Naive thymus-derived CD8-positive, alpha-beta T cell (primary cell): Measurements from ENCODE around the gene RASSF3. TPM values are rescaled to one million over a fixed set of nuclear protein-coding genes. Genes with fewer than 3 reads are reported as not detected.

Experiments used
- ATAC-seq, 2 donors: fragments of 150-1000 bp; cut with Tn5 transposase in 1 of 2; sonication (Bioruptor Pico), chemical (Tn5 transposase) in 1 of 2; 1 replicate in 1 of 2; 2 replicates in 1 of 2; pipeline ENCODE4 v1.10.0; 2021; ENCODE audit warnings: mild to moderate bottlenecking in 2 of 2, moderate library complexity in 2 of 2
- POLR2A ChIA-PET: fragments of 350-600 bp; sonication (Branson Sonifier 250); formaldehyde crosslinking; loops from one replicate; lab custom pipeline; 2021; ENCODE audit warnings: antibody characterized with exemption; lab: Charles Lee
- DNase-seq, 10 donors: peaks; one replicate each; pipeline versions ENCODE4 v3.0.0 to v3.0.0-alpha.2; 2020 to 2022
- H3K27ac Mint-ChIP-seq, 10 donors: one replicate each; pipeline ENCODE4 v1.8.0; 2020 to 2022; ENCODE audit warnings: mild to moderate bottlenecking in 10 of 10, mixed read lengths in 10 of 10, moderate library complexity in 4 of 10, inconsistent platforms in 1 of 10
- H3K27me3 Mint-ChIP-seq, 5 donors: one replicate each; pipeline ENCODE4 v1.8.0; 2021 to 2022; ENCODE audit warnings: mixed read lengths in 5 of 5
- H3K36me3 Mint-ChIP-seq, 3 donors: one replicate each; pipeline ENCODE4 v1.8.0; 2020 to 2022; ENCODE audit warnings: mixed read lengths in 3 of 3, mild to moderate bottlenecking in 2 of 3, inconsistent platforms in 1 of 3
- H3K4me1 Mint-ChIP-seq, 4 donors: one replicate each; pipeline ENCODE4 v1.8.0; 2021 to 2022; ENCODE audit warnings: mixed read lengths in 4 of 4
- H3K4me3 Mint-ChIP-seq, 10 donors: one replicate each; pipeline ENCODE4 v1.8.0; 2020 to 2022; ENCODE audit warnings: mild to moderate bottlenecking in 10 of 10, mixed read lengths in 10 of 10, moderate library complexity in 6 of 10, inconsistent platforms in 1 of 10
- H3K9me3 Mint-ChIP-seq, 9 donors: one replicate each; pipeline ENCODE4 v1.8.0; 2020 to 2022; ENCODE audit warnings: mixed read lengths in 9 of 9, mild to moderate bottlenecking in 3 of 9, inconsistent platforms in 1 of 9, moderate library complexity in 1 of 9
- polyA plus RNA-seq, 3 donors: library from polyadenylated mRNA; unstranded; fragments of 300-500 nt; fragmentation: Illumina TruSeq; gene quantifications; one replicate each; pipeline ENCODE4 v1.2.3, GENCODE V29; 2021
- total RNA-seq, 8 experiments: library from RNA in 2 of 8; stranded (reverse) in 2 of 8; gene quantifications; one replicate each; pipeline ENCODE4 v1.2.3 and lab custom pipeline; 2021 to 2026

RASSF3 gene
- total and polyA plus RNA-seq, 5 experiments from 2014 or later: 5.5 to 177 (median 7.8) TPM

DNA sequence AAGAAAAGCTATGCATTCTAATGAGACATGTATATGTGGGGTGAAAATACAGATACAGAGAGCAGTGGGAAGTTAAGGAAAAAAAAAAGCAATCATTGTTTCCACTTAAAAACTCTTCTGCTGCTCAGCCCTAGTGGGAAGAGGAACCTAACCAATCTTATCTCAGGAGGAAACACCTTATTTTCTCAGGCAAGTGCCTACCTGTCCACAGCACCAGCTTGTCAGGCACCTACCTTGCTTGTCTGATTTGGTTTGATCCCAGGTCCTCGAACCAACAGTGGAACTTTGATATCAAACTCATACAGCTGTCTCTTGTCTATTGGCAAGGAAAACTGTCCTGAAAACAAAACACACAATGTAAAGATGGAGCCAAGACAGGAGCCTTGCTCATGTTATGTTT is 126.5 kb downstream of the RASSF3 start:
- peak overlapping the region in 2 of 10 donors; percentile 21 to 71 for H3K27ac Mint-ChIP-seq
- DNase-seq (no peak), ATAC-seq (no peak)
- peaks cover 5 to 7% (median 6%) of the 10 kb centered on the region in 4 donors for H3K4me1 Mint-ChIP-seq
- POLR2A ChIA-PET: no interaction called here
- H3K36me3 Mint-ChIP-seq: peaks cover 5 to 94% (median 65%) of the 10 kb centered on the region in 3 donors
- H3K4me3 Mint-ChIP-seq: no peak overlapping the region
- no peaks in the 10 kb centered on the region for H3K27me3 Mint-ChIP-seq
- no peaks in the 10 kb centered on the region for H3K9me3 Mint-ChIP-seq

DNA sequence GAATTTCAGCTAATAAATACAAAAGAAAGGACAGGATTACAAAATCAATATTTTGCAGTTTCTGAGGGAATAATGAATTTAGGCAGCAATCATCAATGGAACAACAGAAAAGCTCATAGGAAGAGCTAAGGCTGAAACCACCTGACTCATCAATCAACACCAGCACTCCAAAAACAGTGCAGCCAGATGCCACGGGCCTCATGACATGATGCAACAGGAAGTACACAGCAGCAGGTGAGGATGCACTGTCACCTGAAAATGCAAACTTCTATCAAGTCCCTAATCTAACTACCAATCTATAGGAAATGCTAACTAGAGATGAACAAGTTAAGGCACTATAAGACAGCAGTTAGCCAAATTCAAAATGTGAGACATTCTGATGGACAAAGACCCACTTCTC is 127.2 kb downstream of the RASSF3 start:
- DNase-seq (no peak), ATAC-seq (peak in 1 of 2 donors; percentile 40)
- H3K4me3 Mint-ChIP-seq: no peak overlapping the region
- H3K9me3 Mint-ChIP-seq: no peaks in the 10 kb centered on the region
- H3K27me3 Mint-ChIP-seq: no peaks in the 10 kb centered on the region
- H3K36me3 Mint-ChIP-seq: peaks cover 5 to 97% (median 64%) of the 10 kb centered on the region in 3 donors
- peaks cover 5 to 7% (median 6%) of the 10 kb centered on the region in 4 donors for H3K4me1 Mint-ChIP-seq
- POLR2A ChIA-PET: no interaction called here
- peak overlapping the region in 8 of 10 donors; percentile 9 to 77 (median 27) for H3K27ac Mint-ChIP-seq

DNA sequence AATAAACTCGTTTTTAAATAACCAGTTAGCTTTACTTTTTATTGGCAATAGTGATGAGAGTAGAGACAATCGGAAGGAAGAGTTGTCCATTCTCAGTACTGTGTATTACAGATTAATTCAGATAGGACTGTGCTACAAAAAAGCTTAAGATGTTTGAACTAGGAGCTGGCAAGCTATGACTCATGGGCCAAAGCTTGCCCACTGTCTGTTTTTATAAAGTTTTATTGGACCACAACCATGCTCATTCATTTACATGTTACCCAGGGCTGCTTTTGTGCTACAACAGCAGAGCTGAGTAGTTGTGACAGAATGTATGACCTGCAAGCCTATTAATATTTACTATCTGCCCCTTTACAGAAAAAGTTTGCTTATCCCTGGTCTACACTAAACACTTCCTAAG is 129.5 kb downstream of the RASSF3 start:
- Mint-ChIP-seq H3K36me3 (peaks cover 5 to 100% (median 70%) of the 10 kb centered on the region in 3 donors), H3K4me3 (no peak overlapping the region), H3K27me3 (no peaks in the 10 kb centered on the region), H3K9me3 (no peaks in the 10 kb centered on the region), H3K27ac (peak overlapping the region in 1 of 10 donors; percentile 6), H3K4me1 (peaks cover 6 to 8% (median 7%) of the 10 kb centered on the region in 4 donors)
- POLR2A ChIA-PET: interaction anchor here (1.0 kb wide), 1 partner anchor 20 kb away, joined by 3 read pairs; no protein-coding TSS in a partner anchor
- no peak for DNase-seq
- no peak for ATAC-seq

DNA sequence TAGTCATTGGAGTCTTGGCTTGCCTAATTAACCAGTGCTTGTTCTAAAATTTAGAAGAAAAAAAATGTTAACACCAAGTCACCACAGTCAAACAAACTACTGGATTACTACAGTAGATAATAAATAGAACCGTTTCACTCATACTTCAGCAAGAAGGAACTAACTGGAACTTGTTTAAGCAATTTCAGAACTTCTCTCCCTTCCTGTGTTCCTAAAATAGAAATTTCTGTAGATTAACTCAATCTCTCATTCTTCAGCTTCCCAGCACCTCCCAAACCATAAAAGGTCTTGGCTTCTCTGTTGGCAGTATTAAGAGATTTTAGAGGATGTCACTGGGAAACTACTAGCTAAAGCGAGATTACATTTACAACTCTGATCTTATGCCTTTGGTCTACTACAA is 130.4 kb downstream of the RASSF3 start:
- Mint-ChIP-seq H3K4me3 (no peak overlapping the region), H3K27ac (peak overlapping the region in 1 of 10 donors; percentile 11), H3K4me1 (peaks cover 6 to 10% (median 7%) of the 10 kb centered on the region in 4 donors), H3K9me3 (no peaks in the 10 kb centered on the region), H3K27me3 (no peaks in the 10 kb centered on the region), H3K36me3 (peaks cover 5 to 98% (median 64%) of the 10 kb centered on the region in 3 donors)
- DNase-seq (no peak), ATAC-seq (no peak)
- POLR2A ChIA-PET: no interaction called here

DNA sequence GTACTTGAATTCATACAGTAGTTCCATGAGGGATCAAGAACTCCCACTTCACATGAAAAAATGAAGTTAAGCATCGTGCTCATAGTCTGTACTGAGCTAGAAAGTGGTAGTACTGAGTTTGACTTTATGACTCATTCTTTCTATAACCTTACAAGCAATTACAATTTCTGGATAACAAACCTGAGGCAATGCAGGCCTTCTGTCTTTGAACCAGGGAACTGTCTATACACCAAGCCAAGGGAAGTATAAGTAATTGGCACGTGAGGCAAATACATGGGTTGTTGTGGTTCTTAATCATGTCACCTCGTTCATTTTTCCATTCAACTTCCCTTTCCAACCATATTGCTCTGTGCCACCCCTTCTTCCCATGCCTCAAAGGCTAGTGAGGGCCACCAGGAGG is 132.1 kb downstream of the RASSF3 start:
- H3K4me3 Mint-ChIP-seq: no peak overlapping the region
- H3K36me3 Mint-ChIP-seq: peaks cover 5 to 96% (median 61%) of the 10 kb centered on the region in 3 donors
- no peak for ATAC-seq
- no peaks in the 10 kb centered on the region for H3K27me3 Mint-ChIP-seq
- peak overlapping the region in 1 of 10 donors; percentile 48 for H3K27ac Mint-ChIP-seq
- H3K4me1 Mint-ChIP-seq: peaks cover 4 to 10% (median 6%) of the 10 kb centered on the region in 4 donors
- no peaks in the 10 kb centered on the region for H3K9me3 Mint-ChIP-seq
- no peak for DNase-seq
- POLR2A ChIA-PET: no interaction called here

DNA sequence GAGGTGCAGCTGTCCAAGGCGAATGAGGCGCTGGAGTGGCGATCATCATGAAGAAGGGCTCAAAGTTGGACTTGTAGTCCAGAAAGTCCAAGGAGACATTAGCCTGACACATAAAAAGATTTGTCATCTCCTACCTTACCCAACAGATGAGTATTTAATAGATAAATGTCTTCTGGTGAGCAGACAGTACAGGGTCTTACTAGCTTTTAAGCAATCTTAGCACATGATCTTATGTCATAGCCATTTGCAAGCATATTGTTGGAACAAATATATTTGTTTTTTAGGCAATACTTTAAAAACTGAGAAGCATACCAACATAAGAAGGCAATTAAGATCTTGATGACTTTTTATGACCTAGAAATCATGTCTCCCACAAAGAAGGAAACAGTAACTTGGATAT is 132.9 kb downstream of the RASSF3 start:
- H3K4me1 Mint-ChIP-seq: peaks cover 0 to 8% (median 2%) of the 10 kb centered on the region in 4 donors
- no peak overlapping the region for H3K4me3 Mint-ChIP-seq
- H3K9me3 Mint-ChIP-seq: no peaks in the 10 kb centered on the region
- H3K27ac Mint-ChIP-seq: no peak overlapping the region
- H3K36me3 Mint-ChIP-seq: peaks cover 5 to 95% (median 57%) of the 10 kb centered on the region in 3 donors
- ATAC-seq (no peak), DNase-seq (no peak)
- POLR2A ChIA-PET: no interaction called here
- H3K27me3 Mint-ChIP-seq: no peaks in the 10 kb centered on the region

DNA sequence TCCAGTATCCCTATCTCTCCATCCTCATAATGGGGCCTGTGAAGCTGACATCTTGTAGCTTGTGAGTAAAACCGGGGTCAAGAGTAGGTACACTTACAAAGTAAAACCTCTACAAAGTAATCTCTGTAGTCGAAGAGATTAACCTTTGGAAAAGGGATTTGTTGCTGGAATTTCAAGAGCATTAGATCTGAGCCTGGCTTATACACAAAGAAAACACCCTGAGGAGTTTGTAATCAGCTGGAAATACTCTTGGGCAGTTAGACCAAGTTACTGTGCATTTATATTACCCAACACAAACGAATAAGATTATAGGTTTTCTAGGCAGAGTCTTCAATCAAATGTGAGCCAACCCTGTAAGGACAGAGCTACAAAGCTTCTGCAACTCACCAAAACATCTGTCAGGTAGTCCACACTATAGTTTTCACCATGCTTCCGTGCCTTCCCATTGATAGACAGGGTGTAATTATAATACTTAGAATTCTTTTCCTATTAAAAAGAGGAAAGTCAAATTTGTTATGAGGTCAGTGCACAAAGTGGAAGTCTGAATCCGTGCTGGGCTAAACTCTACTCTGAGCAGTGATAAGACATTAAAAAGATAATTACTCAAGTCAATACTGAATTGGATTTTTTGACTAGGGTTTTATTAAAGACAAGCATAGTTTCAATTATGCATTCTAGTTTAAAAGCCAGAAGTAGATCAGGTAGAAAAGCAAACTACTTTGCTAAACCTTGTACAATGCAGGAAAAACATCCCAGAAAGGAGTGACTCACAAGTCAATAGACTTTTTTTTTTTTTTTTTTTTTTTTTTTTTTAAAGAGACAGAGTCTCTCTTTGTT is 134.3 kb downstream of the RASSF3 start:
- Mint-ChIP-seq H3K36me3 (peaks cover 5 to 91% (median 54%) of the 10 kb centered on the region in 3 donors), H3K4me3 (no peak overlapping the region), H3K27ac (no peak overlapping the region), H3K27me3 (no peaks in the 10 kb centered on the region), H3K9me3 (no peaks in the 10 kb centered on the region), H3K4me1 (peaks cover 0 to 12% (median 4%) of the 10 kb centered on the region in 4 donors)
- DNase-seq: no peak
- ATAC-seq: no peak
- POLR2A ChIA-PET: interaction anchor here (0.5 to 0.7 kb wide), 3 partner anchors 16 to 360 kb away, joined by 3 to 5 read pairs (median 4); no protein-coding TSS in a partner anchor

DNA sequence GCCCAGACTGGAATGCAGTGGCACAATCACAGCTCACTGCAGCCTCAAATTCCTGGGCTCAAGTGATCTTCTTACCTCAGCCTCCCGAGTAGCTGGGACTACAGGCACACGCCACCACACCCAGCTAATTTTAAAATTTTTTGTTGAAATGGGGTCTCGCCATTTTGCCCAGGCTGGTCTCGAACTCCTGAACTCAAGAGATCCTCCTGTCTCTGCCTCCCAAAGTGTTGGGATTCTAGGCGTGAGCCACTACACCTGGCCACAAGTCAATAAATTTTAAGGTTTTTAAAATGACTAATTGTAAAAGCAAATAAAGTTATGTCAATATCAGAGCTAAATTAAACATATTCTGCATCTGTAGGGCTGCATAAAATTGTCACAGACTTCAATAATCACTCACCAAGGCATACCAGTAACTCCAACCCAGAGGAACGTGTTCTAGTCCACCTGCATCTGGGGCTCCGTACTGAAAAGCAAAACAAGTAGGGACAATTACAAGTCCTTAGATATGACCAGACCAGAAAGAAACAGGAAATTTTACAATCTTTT is 135.0 kb downstream of the RASSF3 start:
- POLR2A ChIA-PET: interaction anchor here (0.6 to 0.7 kb wide), 2 partner anchors 15 to 174 kb away, joined by 3 to 5 read pairs; no protein-coding TSS in a partner anchor
- peaks cover 0 to 12% (median 4%) of the 10 kb centered on the region in 4 donors for H3K4me1 Mint-ChIP-seq
- peaks cover 5 to 90% (median 48%) of the 10 kb centered on the region in 3 donors for H3K36me3 Mint-ChIP-seq
- ATAC-seq (no peak), DNase-seq (no peak)
- H3K9me3 Mint-ChIP-seq: no peaks in the 10 kb centered on the region
- H3K27ac Mint-ChIP-seq: no peak overlapping the region
- no peaks in the 10 kb centered on the region for H3K27me3 Mint-ChIP-seq
- H3K4me3 Mint-ChIP-seq: no peak overlapping the region

DNA sequence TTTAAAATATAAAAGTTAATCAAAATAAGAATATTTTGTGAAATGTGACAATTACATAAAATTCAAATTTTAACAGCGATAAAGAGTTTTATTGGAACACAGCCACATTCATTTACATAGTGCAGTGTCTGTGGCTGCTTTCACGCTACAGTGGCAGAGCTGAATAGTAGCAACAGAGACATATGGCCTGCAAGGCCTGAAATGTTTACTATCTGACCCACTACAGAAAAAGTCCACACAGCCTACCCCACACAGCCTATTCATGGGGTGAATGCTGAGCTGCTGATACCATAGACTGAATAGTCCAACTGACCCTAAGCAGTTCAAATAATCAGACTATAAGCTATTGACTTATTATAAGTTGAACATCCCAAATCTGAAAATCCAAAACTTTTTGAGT is 135.7 kb downstream of the RASSF3 start:
- no peaks in the 10 kb centered on the region for H3K9me3 Mint-ChIP-seq
- H3K4me3 Mint-ChIP-seq: no peak overlapping the region
- H3K36me3 Mint-ChIP-seq: peaks cover 5 to 89% (median 47%) of the 10 kb centered on the region in 3 donors
- POLR2A ChIA-PET: no interaction called here
- no peaks in the 10 kb centered on the region for H3K27me3 Mint-ChIP-seq
- DNase-seq (no peak), ATAC-seq (no peak)
- H3K4me1 Mint-ChIP-seq: peaks cover 0 to 12% (median 4%) of the 10 kb centered on the region in 4 donors
- H3K27ac Mint-ChIP-seq: no peak overlapping the region

DNA sequence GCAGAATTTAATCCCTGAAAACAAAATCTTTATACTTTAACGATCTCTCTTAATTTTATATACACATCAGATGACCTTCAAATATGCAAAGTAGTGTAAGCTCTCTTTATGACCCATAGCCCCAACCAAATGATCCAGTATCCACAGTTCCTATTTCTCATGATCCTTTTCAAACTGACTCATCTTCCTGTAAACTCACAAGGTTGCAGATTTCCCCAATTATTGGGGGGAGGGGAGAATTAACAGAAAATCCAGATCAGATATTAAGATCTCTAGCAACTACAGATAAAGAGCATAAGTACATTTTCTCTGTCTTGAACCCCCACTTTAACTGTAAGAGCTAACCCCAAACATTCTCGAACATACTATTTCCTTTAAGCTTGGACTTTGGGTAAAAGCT is 136.4 kb downstream of the RASSF3 start:
- no peak for ATAC-seq
- no peaks in the 10 kb centered on the region for H3K9me3 Mint-ChIP-seq
- POLR2A ChIA-PET: no interaction called here

More for the DNA sequence above, 136.4 kb downstream of the RASSF3 start:
- no peaks in the 10 kb centered on the region for H3K27me3 Mint-ChIP-seq
- no peak for DNase-seq
- H3K27ac Mint-ChIP-seq: peak overlapping the region in 1 of 10 donors; percentile 28
- H3K4me3 Mint-ChIP-seq: no peak overlapping the region
- peaks cover 0 to 12% (median 4%) of the 10 kb centered on the region in 4 donors for H3K4me1 Mint-ChIP-seq
- H3K36me3 Mint-ChIP-seq: peaks cover 5 to 89% (median 42%) of the 10 kb centered on the region in 3 donors
